ENCODE results near the gene SLC12A9. TPM values are rescaled to one million over a fixed set of nuclear protein-coding genes. Genes with fewer than 3 reads are reported as not detected.
"Not testable (repeated sequence)": the region's sequence is repeated elsewhere in the genome, so short reads cannot be mapped to it uniquely, and the experiment has no call there.

The SLC12A9 gene
- total and polyA plus RNA-seq, 2 of the 4 experiments (the other 2 are of a cell fraction): 4.5 to 16.2 TPM

DNA sequence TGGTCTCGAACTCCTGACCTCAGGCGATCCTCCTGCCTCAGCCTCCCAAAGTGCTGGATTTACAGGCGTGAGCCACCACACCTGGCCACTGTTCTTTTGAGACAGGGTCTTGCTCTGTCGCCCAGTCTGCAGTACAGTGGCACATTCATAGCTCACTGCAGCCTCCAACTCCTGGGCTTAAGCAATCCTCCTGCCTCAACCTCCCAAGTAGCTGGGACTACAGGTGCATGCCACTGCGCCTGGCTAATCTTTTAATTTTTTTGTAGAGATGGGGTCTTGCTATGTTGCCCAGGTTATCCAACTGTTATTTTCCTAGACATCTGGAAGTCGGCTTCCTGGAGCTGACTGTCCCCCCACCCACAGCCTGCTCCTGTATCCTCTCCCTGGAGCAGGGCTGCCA is 45.6 kb upstream of the SLC12A9 start:
- H3K9ac ChIP-seq (ENCODE audit: low read depth, low read length); H2AK9ac ChIP-seq (replicated peaks; ENCODE audit: low read depth, low read length, poor library complexity); intact Hi-C loops (cut with micrococcal nuclease); H3K4me2 ChIP-seq (ENCODE audit: low read depth, low read length); H3K18ac ChIP-seq (ENCODE audit: low read depth, low read length); POLR2A ChIA-PET (ENCODE audit: unreplicated experiment); in situ Hi-C loops (cut with MboI; ENCODE audit: low sequenced_read_pairs); dilution Hi-C loops (cut with HindIII; ENCODE audit: low sequenced_read_pairs, unreplicated experiment); ATAC-seq (ENCODE audit: low read depth); H3K14ac ChIP-seq (replicated peaks; ENCODE audit: low read depth, low read length); H4K5ac ChIP-seq (ENCODE audit: low read depth, low read length); CTCF ChIA-PET; H4K8ac ChIP-seq (ENCODE audit: low read depth in 2 of 2, low read length in 2 of 2); H2BK15ac ChIP-seq (ENCODE audit: low read depth, low read length); H2BK5ac ChIP-seq (ENCODE audit: low read depth, low read length, poor library complexity, severe bottlenecking); H3K4me3 ChIP-seq (ENCODE audit: insufficient read depth, low read depth, low read length); H3K9me3 ChIP-seq (ENCODE audit: control insufficient read depth, insufficient read depth, low read length); H2BK20ac ChIP-seq (ENCODE audit: low read depth, low read length); H3K4ac ChIP-seq (ENCODE audit: low read depth, low read length); DNase-seq; H3K56ac ChIP-seq (ENCODE audit: extremely low read depth, insufficient read depth, low read length); H2AFZ ChIP-seq (replicated peaks; ENCODE audit: low read length, poor library complexity); BruUV-seq (replicated peaks); H2AK5ac ChIP-seq (ENCODE audit: low read depth, low read length); H3K9me1 ChIP-seq (ENCODE audit: insufficient read depth, low read length); H4K91ac ChIP-seq (ENCODE audit: insufficient read depth, low read depth, low read length); H3K27me3 ChIP-seq (ENCODE audit: control insufficient read depth, insufficient read depth, low read length); H2BK120ac ChIP-seq (ENCODE audit: low read depth, low read length); H3K23ac ChIP-seq (ENCODE audit: low read depth, low read length); H3K27ac ChIP-seq (ENCODE audit: insufficient read depth, low read length): not testable (repeated sequence)
- Histone ChIP-seq H4K20me1 (ENCODE audit: insufficient read depth, low read length) (peaks cover 10% of the 10 kb centered on the region), H3K4me1 (ENCODE audit: control insufficient read depth, insufficient read depth, low read length) (peaks cover 16% of the 10 kb centered on the region), H3K36me3 (ENCODE audit: control insufficient read depth, insufficient read depth, low read length) (peaks cover 66% of the 10 kb centered on the region), H3K79me1 (ENCODE audit: low read depth in 1 of 2, low read length in 2 of 2) (peaks cover 0 to 32% of the 10 kb centered on the region in 2 experiments; a peak in 2 of 4 replicates)
- WGBS, 2 experiments (ENCODE audit: extremely low coverage in 2 of 2, insufficient read length in 1 of 2): 96% methylated on average over 3 of the region's 6 CpGs; no CpG with 5 or more reads in 1 of the 2 experiments

All from IMR-90 (cell line).